ENCODE results near the gene NAV2. TPM values are rescaled to one million over a fixed set of nuclear protein-coding genes. Genes with fewer than 3 reads are reported as not detected.

Gene NAV2
- total RNA-seq, 1 donor from 2014 or later: 44.8 TPM

- Histone ChIP-seq H3K27ac (no peak overlapping the region), H3K36me3 (peaks cover 15% of the 10 kb centered on the region), H3K4me3 (no peak overlapping the region), H3K9me3 (no peaks in the 10 kb centered on the region), H3K27me3 (no peaks in the 10 kb centered on the region), H3K4me1 (peaks cover 19% of the 10 kb centered on the region)
- intact Hi-C loops (cut with DNase I): loop anchor here (10.0 kb wide), 1 partner anchor 152 kb away; no protein-coding TSS in a partner anchor
- no peak for ATAC-seq
- DNase-seq: no peak
- TF ChIP-seq CTCF (IDR thresholded peaks at IDR 0.05): no peak
These were observed 240.3 kb downstream of the NAV2 start for GRCh38 chr11:19952911-19953310.

DNA sequence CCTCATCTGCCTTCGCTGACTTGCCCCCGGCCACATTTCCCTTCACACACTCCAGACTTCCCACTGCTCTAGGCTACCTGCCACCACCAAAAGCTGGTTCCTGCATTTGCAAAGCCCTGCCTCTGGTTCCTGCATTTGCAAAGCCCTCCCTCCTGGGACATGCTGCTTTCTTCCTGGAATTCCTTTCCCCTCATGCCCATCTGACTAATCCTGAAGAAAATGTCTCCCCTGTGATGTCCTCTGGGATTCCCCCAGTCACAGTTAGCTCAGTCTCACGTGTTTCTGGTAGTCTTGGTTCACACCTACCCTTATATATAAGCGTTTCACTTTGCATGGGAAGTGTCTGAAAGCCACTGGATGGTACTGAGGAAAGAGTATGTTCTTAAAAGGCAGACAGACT is 240.7 kb downstream of the NAV2 start:
- H3K36me3 ChIP-seq: peaks cover 15% of the 10 kb centered on the region
- H3K4me1 ChIP-seq: peaks cover 19% of the 10 kb centered on the region
- no peak overlapping the region for H3K4me3 ChIP-seq
- TF ChIP-seq CTCF (IDR thresholded peaks at IDR 0.05): no peak
- no peak overlapping the region for H3K27ac ChIP-seq
- intact Hi-C loops (cut with DNase I): loop anchor here (10.0 kb wide), 1 partner anchor 151 kb away; no protein-coding TSS in a partner anchor
- ATAC-seq (no peak), DNase-seq (no peak)
- H3K9me3 ChIP-seq: no peaks in the 10 kb centered on the region
- no peaks in the 10 kb centered on the region for H3K27me3 ChIP-seq

- intact Hi-C loops (cut with DNase I): loop anchor here (10.0 kb wide), 1 partner anchor 151 kb away; no protein-coding TSS in a partner anchor
These were observed 241.3 kb downstream of the NAV2 start for GRCh38 chr11:19953909-19954308.

DNA sequence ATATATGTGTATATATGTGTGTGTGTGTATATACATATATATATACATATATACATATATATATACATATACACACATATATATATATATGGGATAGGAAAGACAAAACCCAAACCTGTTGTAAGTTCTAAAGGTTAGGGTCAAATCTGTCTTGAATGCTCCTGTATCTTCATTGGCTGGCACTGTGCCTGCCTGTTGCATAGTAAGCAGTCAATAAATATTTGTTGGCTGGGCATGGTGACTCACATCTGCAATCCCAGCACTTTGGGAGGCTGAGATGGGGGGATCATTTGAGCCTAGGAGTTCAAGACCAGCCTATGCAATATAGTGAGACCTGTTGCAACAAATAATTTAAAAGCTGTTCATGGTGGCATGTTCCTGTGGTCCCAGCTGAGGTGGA is 242.3 kb downstream of the NAV2 start:
- ATAC-seq (no peak), DNase-seq (no peak)
- no peak for TF ChIP-seq CTCF (IDR thresholded peaks at IDR 0.05)
- intact Hi-C loops (cut with DNase I): loop anchor here (10.0 kb wide), 1 partner anchor 150 kb away; no protein-coding TSS in a partner anchor
- Histone ChIP-seq H3K27ac (no peak overlapping the region), H3K9me3 (no peaks in the 10 kb centered on the region), H3K4me3 (no peak overlapping the region), H3K36me3 (no peaks in the 10 kb centered on the region), H3K4me1 (peaks cover 19% of the 10 kb centered on the region), H3K27me3 (no peaks in the 10 kb centered on the region)

More at GRCh38 chr11:19953909-19954308, 241.3 kb downstream of the NAV2 start:
- Histone ChIP-seq H3K4me3 (no peak overlapping the region), H3K36me3 (peaks cover 10% of the 10 kb centered on the region), H3K4me1 (peaks cover 19% of the 10 kb centered on the region), H3K27ac (no peak overlapping the region), H3K9me3 (no peaks in the 10 kb centered on the region), H3K27me3 (no peaks in the 10 kb centered on the region)
- ATAC-seq: peak; percentile 80
- peak; percentile 35 for TF ChIP-seq CTCF (IDR thresholded peaks at IDR 0.05)
- no peak for DNase-seq

DNA sequence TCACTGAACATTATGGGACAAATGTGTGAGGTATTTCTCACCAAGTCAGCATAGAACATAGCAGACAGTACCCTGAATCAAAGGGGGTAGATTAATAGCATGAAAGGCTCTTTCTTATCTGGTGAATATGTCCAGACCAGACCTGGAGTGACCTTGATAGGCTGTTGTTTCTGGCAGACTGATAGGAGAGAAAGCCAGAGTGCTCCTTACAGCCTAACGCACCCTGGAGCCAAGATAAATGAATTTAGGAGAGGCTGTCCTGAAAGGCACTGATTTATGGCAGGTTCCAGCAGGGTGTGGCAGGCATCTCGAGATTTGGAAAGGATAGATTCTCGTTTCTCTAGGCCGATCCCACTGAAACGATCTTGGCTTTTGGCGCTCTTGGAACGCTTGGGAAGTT is 243.0 kb downstream of the NAV2 start:
- no peak for ATAC-seq
- Histone ChIP-seq H3K4me3 (no peak overlapping the region), H3K9me3 (no peaks in the 10 kb centered on the region), H3K36me3 (no peaks in the 10 kb centered on the region), H3K4me1 (peaks cover 19% of the 10 kb centered on the region), H3K27ac (no peak overlapping the region), H3K27me3 (no peaks in the 10 kb centered on the region)
- no peak for TF ChIP-seq CTCF (IDR thresholded peaks at IDR 0.05)
- intact Hi-C loops (cut with DNase I): loop anchor here (10.0 kb wide), 1 partner anchor 149 kb away; no protein-coding TSS in a partner anchor
- DNase-seq: no peak

- ATAC-seq (no peak), DNase-seq (no peak)
- Histone ChIP-seq H3K4me1 (peaks cover 19% of the 10 kb centered on the region), H3K36me3 (no peaks in the 10 kb centered on the region), H3K27me3 (no peaks in the 10 kb centered on the region), H3K27ac (no peak overlapping the region), H3K4me3 (no peak overlapping the region), H3K9me3 (no peaks in the 10 kb centered on the region)
- no peak for TF ChIP-seq CTCF (IDR thresholded peaks at IDR 0.05)
- intact Hi-C loops (cut with DNase I): loop anchor here (10.0 kb wide), 1 partner anchor 149 kb away; no protein-coding TSS in a partner anchor
These were observed 243.6 kb downstream of the NAV2 start for GRCh38 chr11:19956228-19956627.

All from upper lobe of right lung (tissue), 1 donor.